GM12873 (cell line): Measurements from ENCODE around the gene SPR.

ENCODE experiments used
- TF ChIP-seq, protein P1 (sequence below): IDR thresholded peaks from 2 replicates; pipeline ENCODE4 v1.5.1; 2012; ENCODE audit warnings: low read depth, mild to moderate bottlenecking, moderate library complexity, low read length, control low read depth; ENCODE audit not compliant: insufficient read depth; ENCODE audit errors: missing control alignments

Gene SPR

GRCh38 chr2:72871060-72871459 is 16.1 kb upstream of the SPR start:
- TF ChIP-seq, protein P1, sequence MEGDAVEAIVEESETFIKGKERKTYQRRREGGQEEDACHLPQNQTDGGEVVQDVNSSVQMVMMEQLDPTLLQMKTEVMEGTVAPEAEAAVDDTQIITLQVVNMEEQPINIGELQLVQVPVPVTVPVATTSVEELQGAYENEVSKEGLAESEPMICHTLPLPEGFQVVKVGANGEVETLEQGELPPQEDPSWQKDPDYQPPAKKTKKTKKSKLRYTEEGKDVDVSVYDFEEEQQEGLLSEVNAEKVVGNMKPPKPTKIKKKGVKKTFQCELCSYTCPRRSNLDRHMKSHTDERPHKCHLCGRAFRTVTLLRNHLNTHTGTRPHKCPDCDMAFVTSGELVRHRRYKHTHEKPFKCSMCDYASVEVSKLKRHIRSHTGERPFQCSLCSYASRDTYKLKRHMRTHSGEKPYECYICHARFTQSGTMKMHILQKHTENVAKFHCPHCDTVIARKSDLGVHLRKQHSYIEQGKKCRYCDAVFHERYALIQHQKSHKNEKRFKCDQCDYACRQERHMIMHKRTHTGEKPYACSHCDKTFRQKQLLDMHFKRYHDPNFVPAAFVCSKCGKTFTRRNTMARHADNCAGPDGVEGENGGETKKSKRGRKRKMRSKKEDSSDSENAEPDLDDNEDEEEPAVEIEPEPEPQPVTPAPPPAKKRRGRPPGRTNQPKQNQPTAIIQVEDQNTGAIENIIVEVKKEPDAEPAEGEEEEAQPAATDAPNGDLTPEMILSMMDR, result no peak

DNA sequence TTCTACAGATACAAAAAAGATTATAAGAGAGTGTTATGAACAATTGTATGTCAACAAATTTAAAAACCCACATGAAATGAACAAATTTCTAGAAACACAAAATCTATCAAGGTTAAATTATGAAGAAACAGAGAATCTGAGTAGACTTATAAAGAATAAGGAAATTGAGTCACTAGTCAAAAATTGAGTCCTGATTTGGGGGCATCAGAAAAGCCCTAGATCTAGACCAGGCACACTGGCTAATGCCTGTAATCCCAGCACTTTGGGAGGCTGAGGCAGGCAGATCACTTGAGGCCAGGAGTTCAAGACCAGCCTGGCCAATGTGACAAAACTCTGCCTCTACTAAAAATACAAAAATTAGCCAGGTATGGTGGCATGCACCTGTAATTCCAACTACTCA is 15.3 kb upstream of the SPR start:
- TF ChIP-seq, protein P1, result no peak

GRCh38 chr2:72883356-72883962 is 3.7 kb upstream of the SPR start:
- TF ChIP-seq, protein P1, result no peak

- TF ChIP-seq, protein P1, result no peak
Observed at GRCh38 chr2:72886505-72887031, 640 bp upstream of the SPR start.

GRCh38 chr2:72887740-72888437 is 681 bp downstream of the SPR start:
- TF ChIP-seq, protein P1, result peak; percentile 96

DNA sequence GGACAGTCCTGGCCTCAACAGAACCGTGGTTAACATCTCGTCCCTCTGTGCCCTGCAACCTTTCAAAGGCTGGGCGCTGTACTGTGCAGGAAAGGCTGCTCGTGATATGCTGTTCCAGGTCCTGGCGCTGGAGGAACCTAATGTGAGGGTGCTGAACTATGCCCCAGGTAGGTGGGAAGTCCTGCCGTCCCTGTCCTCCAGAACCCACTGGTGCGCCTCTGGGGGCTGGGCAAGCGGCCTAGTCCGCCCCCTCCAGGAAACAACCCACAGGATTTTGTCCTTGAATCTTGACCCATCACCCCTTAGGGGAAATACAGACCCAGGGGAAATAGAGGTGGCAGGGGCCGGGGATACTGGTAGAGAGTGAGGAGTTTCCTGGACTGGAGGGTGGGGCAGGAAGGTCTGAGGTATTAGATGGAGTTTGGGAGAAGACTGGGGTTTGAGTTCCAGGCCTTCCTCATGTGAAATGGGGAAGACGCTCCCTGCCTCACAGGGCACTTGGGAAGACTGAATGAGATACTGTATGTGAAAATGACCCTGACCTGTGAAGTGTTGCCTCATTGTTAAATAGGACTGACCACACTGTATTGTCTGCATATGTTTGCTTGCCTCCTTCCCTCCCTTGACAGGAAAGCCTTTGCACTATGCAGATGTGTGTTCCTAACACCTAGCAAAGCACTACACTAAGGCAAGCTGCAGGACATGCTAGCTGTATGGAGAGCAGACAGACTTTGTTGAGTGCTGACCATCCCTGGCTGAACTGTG is 1.4 kb downstream of the SPR start:
- TF ChIP-seq, protein P1, result no peak

DNA sequence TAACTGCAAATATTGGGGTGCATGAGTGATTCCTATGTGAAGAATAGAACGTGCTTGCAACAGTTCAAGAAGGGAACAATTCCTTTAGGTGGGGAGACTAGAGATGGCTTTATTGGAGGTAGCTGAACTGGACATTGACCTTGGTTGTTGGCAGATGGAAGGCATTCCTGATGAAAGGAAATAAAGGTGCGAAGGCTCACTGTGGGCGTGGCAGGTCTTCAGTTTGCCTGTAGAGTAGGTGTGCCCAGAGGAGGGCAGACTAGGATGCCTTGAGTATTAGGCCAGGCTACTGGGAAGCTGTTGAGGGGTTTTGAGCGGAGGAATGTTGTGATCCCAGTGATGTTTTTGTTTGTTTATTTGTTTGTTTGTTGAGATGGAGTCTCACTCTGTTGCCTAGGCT is 2.8 kb downstream of the SPR start:
- TF ChIP-seq, protein P1, result no peak
